ENCODE data around the gene UBE2I.
A peak's percentile ranks its signal among the peaks of the same experiment; 100 is the strongest.

UBE2I gene

DNA sequence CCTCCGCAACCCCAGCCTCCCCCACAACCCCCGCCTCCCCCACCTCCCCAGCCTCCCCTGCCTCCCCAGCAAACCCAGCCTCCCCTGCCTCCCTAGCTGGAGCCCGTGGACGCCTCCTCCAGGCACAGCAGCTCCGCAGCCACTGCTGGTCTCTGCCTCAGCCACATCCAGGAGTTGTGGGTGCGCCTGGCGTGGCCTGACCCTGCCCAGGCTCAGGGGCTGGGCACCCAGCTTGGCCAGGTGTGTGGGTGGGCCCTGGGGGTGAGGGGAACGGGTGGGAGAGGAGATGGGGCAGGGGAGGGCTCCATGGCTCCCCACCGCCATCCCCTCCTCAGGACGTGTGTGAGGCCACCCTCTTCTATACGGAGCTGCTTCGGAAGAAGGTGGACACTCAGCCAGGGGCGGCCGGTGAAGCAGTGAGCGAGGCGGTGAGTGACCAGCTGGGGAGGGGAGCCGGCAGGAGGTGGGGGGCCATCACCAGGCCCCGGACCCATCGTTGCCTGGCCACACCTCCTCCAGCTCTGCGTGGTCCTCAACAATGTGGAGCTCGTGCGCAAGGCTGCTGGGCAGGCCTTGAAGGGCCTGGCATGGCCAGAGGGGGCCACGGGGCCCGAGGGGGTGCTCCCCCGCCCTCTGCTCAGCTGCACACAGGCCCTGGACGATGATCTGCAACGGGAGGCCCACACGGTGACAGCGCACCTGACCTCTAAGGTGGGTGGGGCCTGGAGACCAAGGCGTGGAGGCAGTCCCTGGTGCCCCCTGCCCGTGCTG is 36.4 kb downstream of the UBE2I start:
- H3K27ac ChIP-seq: no peak overlapping the region
- TF ChIP-seq ZFX (IDR thresholded peaks at IDR 0.05; ENCODE audit: borderline replicate concordance) (no peak), CTCF (IDR thresholded peaks at IDR 0.05) (no peak)

- no peak overlapping the region for H3K27ac ChIP-seq
- TF ChIP-seq CTCF (IDR thresholded peaks at IDR 0.05) (peak; percentile 45), ZFX (IDR thresholded peaks at IDR 0.05; ENCODE audit: borderline replicate concordance) (no peak)
Measured at GRCh38 chr16:1346422-1347285, 37.2 kb downstream of the UBE2I start.

DNA sequence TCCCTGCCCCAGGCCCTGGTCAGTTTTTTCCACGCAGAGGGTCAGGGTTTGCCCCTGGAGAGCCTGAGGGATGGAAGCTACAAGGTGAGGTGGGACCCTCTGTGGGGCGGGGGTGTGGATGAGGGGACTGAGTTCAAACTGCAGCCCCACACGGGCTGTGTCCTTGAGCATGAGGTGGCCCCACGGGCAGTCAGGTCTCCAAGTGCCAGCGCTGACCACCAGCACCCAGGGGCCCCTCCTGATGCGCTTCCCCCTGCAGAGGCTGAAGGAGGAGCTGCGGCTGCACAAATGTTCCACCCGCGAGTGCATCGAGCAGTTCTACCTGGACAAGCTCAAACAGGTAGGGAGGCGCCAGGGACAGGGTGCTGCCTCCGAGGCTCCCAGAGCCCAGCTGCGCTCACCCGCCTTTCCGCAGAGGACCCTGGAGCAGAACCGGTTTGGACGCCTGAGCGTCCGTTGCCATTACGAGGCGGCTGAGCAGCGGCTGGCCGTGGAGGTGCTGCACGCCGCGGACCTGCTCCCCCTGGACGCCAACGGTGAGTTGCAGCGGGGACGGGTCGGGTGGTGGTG is 37.9 kb downstream of the UBE2I start:
- no peak overlapping the region for H3K27ac ChIP-seq
- TF ChIP-seq ZFX (IDR thresholded peaks at IDR 0.05; ENCODE audit: borderline replicate concordance): no peak
- TF ChIP-seq CTCF (IDR thresholded peaks at IDR 0.05): no peak

GRCh38 chr16:1347962-1348361 is 38.5 kb downstream of the UBE2I start:
- TF ChIP-seq ZFX (IDR thresholded peaks at IDR 0.05; ENCODE audit: borderline replicate concordance) (no peak), CTCF (IDR thresholded peaks at IDR 0.05) (no peak)

GRCh38 chr16:1348441-1348840 is 39.0 kb downstream of the UBE2I start:
- no peak overlapping the region for H3K27ac ChIP-seq
- no peak for TF ChIP-seq ZFX (IDR thresholded peaks at IDR 0.05; ENCODE audit: borderline replicate concordance)
- TF ChIP-seq CTCF (IDR thresholded peaks at IDR 0.05): no peak

More at GRCh38 chr16:1347962-1348361, 38.5 kb downstream of the UBE2I start:
- no peak overlapping the region for H3K27ac ChIP-seq

DNA sequence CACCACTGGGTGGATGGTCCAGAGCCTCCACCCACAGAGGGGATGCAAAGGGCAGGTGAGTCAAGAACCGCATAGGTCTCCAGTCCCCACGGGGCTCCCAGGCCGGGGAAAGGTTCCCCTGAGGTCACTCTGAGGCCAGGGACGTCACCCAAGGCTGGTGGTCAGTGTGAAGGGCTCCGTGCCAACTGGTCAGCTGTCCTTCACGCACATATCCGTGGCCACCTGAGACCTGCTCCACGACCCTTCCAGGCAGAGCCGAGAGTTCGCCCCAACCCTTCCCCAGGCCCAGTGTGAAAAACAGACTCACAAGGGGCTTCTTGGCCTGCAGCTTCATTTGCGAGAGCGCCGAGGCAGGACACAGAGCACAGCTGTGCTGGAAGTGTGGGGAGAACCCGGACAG is 39.5 kb downstream of the UBE2I start:
- no peak overlapping the region for H3K27ac ChIP-seq

More for the DNA sequence above, 39.5 kb downstream of the UBE2I start:
- no peak for TF ChIP-seq CTCF (IDR thresholded peaks at IDR 0.05)
- TF ChIP-seq ZFX (IDR thresholded peaks at IDR 0.05; ENCODE audit: borderline replicate concordance): no peak
